Fibroblast of mammary gland (primary cell): ENCODE measurements around the gene TAS1R2.

ENCODE experiments used
- DNase-seq: peaks from one replicate; pipeline ENCODE4 v3.0.0-alpha.2; 2010; ENCODE audit warnings: low read depth
- H3K4me3 ChIP-seq: 2 replicates; pipeline ENCODE4 v1.5.1; 2011; ENCODE audit warnings: low read depth, mild to moderate bottlenecking, low read length, moderate library complexity; ENCODE audit not compliant: control insufficient read depth
- CTCF ChIP-seq: conservative IDR thresholded peaks from 2 replicates; pipeline ENCODE4 v1.5.1; 2011; ENCODE audit warnings: low read depth, low read length, inconsistent platforms; ENCODE audit not compliant: control insufficient read depth, insufficient read depth

TAS1R2 gene

GRCh38 chr1:18802231-18802630, 57.2 kb downstream of the TAS1R2 start:
- no peak for TF ChIP-seq CTCF

DNA sequence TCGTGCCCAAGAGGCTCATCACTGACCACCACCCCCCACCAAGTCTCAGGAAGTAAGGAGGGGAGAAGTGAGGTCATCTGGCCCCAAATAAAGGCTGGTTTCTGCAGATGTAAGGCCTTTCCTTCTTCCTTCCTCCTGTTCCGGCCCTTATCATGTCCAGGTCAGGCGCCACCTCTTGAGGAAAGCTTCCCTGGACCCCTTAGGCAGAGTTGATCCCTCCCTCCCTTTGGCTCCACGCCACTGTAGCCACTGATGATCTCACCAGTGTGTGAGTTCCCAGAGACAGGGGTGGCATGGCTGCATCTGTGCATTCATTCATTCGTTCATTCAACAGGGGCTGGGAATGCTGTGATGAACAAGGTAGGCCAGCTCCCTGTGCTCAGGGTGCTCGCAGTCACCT, 59.2 kb downstream of the TAS1R2 start:
- no peak for TF ChIP-seq CTCF
- DNase-seq = no peak
- no peak overlapping the region for H3K4me3 ChIP-seq

More at GRCh38 chr1:18802231-18802630, 57.2 kb downstream of the TAS1R2 start:
- no peak overlapping the region for H3K4me3 ChIP-seq
- no peak for DNase-seq

- DNase-seq = no peak
- no peak overlapping the region for H3K4me3 ChIP-seq
- no peak for TF ChIP-seq CTCF
These were observed 60.0 kb downstream of the TAS1R2 start for GRCh38 chr1:18799454-18799853.

GRCh38 chr1:18798946-18799345, 60.5 kb downstream of the TAS1R2 start:
- H3K4me3 ChIP-seq = no peak overlapping the region
- DNase-seq = no peak
- no peak for TF ChIP-seq CTCF

DNA sequence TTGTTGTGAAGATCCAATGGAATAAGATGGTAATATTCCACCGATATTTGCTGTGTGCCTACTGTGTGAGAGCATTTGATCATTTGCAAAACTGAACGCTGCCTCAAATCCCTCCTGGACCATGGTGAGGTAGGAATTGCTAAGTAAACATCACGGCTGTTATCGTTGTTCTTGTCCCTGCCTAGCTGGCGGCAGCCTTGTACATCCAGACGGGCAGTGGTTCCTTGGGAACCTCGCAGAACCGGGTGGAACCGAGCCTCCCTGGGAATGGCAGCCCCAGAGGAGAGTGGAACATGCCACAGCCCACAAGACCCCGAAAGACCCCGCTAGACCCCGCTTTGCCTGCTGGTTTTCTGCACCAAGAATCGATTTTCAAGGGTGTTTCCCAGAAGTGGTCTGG, 60.9 kb downstream of the TAS1R2 start:
- no peak for DNase-seq
- no peak for TF ChIP-seq CTCF
- H3K4me3 ChIP-seq = no peak overlapping the region

- TF ChIP-seq CTCF = no peak
- H3K4me3 ChIP-seq = no peak overlapping the region
- DNase-seq = no peak
These were observed 62.5 kb downstream of the TAS1R2 start for GRCh38 chr1:18796950-18797349.
